CD4-positive, alpha-beta T cell treated with Interleukin-4 for 4 hours (primary cell): ENCODE measurements around the gene SLAIN1.

Experiments
- DNase-seq: peaks from one replicate; pipeline ENCODE4 v3.0.0-alpha.2; 2020

The SLAIN1 gene

DNA sequence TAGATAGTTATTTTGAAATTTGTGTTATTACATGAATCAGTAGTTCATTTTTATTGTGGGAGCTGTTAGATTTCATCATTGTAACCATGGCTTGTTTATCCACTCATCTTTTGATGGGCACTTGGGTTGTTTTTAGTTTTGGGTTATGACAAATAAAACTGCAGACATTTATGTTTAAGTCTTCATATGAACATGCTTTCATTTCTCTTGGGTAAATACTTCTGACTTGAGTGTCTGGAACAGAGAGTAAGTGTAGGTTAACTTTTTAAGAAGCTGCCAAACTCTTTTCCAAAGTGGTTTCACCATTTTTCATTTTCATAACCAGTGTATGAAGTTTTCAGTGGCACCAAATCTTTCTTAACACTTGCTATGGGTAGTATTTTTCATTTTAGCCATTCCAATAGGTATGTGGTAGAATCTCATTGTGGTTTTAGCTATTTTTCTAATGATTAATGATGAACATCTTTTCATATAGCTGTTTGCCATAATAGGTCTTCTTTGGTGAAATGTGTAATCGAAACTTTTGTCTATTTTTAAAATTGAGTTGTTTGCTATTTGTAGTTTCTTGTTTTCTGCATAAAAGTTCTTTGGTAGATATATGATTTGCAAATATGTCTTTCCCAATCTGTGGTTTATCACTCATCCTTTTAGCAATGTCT is 17.9 kb downstream of the SLAIN1 start:
- no peak for DNase-seq

DNA sequence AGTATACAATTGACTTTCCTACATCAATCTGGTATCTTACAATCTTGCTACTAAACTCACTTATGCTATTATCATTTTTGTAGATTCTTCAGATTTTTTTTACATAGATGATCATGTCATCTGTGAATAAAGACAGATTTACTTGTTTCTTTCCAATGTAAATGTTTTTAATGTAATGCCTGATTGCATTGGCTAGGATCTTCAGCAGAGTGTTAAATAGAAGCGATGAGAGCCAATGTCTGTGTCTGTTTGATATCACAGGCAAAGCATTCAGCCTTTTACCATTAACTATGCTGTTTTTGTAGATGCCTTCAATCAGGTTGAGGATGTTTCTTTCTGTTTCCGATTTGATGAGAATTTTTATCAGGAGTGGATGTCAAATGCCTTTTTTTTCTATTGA is 19.2 kb downstream of the SLAIN1 start:
- DNase-seq = no peak

DNA sequence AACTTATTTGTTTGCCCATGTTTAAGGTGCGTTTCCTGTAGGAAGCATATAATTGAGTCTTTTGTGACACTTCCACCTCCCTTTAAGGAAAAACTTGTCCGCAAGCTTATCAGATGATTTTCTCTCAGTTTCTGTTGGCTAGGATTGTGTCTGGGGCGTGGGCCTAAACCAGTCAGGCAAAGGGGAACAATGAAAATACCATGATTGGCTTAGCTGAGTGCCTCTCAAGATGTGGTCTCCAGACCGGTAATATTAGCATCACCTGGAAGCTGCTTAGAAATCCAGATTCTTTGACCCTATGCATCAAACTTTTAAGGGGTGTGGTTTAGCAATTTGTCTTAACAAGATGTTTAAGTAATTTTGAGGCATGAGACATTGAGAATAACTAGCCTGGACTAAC is 20.0 kb downstream of the SLAIN1 start:
- no peak for DNase-seq

DNA sequence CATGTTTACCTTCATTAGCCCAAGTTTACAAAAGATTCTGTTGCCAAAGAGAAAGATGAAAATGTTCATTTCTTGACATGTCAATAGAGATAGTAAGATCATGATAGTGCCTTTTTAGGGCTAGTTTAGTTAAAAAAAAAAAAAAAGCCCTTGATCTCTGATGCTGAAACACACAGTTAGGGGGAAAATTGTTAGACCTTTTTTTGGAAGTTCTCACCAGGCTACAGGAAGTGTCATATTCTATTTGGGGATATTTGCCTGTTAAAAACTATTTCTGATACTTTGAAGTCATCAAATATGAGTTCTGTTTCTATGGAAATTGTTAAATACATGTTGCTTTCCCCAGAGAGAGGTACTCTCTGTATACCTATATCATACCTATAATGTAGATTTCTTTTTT is 21.6 kb downstream of the SLAIN1 start:
- no peak for DNase-seq

DNA sequence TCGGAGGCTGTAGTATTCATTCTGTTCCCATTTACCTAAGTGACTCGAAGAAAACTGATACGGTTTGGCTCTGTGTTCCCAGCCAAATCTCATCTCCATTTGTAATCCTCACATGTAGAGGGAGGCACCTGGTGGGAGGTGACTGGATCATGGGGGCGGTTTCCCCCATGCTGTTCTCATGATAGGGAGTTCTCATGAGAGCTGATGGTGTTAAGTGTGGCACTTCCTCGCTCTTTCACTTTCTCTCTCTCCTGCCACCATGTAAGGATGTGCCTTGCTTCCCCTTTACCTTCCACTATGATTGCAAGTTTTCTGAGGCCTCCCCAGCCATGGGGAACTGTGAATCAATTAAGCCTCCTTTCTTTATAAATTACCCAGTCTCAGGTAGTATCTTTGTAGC is 23.5 kb downstream of the SLAIN1 start:
- no peak for DNase-seq

DNA sequence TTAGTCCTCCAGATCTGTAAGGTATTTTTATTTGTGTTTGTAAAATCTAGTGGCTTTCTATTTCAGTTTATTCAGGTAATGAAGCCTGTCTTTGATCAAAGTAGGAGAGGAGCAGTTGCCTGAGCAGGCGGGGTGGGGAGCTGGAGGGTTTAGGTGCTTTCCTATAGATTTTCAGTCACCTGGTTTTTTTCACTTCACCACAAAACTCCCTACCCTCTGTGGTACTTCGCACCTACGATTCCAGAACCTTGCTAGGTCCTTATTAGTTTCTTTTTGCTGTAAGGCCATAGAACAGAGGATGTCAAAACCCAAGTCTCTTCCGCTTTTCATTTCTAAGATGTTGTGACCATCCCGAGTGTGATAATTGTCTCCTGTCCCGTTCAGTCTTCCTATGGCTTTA is 26.6 kb downstream of the SLAIN1 start:
- DNase-seq = peak; percentile 20

DNA sequence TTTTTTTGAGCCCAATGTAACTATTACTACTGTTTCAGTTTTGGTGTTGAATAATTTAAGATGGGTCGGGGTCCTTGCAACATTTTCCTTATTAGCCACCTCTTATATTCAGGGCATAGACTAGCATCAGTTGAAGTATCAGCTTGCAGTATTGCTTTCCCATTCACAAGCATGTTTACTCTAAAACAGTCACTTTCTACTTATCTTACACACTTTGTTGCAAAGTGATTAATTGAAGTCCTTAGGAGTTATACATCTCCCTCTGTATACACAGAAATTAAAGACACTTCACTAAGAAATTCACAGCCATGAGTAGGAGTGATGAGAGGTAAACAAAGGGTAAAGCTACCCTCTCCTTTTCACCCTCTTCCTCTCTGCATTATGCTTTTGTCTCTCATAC is 27.6 kb downstream of the SLAIN1 start:
- no peak for DNase-seq

DNA sequence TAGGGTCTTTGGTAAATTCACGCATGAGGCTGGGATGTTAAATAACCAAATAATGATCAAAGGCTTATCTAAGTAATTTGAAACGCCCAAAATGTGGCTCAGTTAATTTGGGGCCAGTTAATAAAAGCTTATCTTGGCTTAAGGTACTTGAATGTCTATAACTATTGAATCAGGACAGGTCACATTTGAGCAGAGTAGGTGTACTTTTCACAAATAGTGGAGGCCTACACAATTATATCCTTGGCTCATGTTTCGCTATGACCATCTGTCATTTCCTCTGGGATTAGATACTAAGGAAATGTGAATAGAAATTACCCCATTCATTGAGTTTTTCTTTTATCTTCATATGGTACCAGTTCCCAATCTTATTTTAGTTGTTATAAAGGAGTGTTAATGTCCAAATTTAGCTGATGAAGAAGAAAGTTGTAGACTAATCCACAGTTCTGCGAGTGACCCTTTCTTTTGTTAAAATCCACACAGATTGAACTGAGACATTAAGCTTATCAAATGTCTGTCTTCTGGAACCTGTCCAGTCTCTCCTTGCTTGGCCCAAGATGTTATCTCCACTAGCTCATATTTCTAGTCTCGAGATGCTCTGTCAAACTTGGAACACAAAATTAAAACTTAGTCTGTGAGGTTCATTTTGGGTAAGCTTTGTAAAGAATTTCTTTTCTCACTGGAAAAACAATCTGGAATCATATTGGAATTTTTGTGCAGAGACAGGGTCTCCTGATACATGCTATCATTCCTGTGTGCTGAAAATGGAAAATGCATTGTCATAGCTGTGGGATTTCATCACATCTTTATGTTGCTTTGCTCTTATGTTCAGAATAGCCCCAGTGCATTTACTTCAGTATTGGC is 31.0 kb downstream of the SLAIN1 start:
- DNase-seq = no peak

DNA sequence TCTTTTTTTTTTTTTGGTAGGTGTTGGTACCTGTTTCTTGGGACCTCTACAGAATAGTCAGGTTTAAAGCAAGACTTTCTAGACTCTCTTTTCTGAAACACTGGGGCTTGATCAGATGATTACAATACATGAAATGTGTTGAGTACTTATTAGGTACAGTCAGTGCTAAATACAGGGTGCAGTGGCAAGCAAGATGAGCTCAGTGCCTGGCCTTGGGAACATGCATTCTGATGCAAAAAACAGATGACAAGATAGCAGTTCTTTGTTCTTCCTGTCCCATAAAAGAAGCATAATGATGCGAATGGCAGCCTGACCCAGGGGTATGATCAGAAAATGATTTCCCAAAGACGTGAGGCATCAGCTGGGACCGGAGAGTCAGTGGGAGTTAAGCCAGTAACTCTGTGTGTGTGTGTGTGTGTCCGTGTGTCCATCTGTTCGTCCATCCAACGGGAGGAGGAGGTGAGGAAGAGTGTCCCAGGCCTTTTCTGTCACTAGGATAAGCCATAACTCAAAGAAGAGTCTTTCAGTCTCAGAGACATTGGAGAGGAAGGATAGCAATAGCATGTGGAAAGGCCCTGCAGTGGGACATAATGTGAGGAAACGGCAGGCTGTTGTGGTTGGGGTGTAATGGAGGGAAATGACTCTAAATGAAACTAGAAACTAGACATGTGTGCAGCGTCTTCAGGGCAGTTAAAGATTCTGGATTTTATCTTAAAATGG is 32.2 kb downstream of the SLAIN1 start:
- DNase-seq = peak; percentile 27

DNA sequence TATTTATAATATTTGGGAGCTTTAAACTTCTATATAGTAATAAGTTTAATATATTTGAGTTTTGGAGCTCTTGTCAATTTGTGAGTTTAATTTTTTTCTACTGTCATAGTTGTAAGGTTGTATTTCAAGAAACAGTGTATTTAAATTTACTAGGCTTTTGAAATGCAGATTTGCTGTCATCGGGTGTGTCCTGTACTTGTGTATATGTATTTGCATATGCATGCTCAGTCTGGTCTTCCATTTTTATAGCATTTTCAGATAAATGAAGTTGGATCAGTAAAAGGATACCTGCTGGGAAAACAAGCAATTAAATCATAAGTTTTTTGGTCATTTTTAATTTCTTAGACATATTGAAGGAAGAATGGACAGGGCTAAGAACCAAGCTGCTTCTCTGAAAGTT is 33.1 kb downstream of the SLAIN1 start:
- DNase-seq = no peak

DNA sequence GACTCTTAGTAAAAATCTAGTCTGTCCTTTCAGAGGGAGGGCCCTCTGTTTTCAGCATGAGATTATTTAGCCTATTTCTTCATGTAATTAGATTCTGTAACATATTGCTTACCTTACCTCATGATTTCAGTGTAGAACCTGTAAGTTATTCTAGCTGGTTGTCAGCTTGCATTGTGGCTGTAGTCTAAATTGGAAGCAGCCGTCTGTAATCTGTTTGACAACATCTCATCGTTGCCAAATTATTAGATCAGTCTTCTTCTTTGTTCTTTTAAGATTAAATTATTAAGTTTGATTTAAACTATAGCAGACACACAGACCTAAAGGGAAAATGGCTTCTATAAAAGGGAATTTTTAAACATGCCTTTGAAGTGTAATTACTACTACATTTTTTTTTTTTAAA is 34.8 kb downstream of the SLAIN1 start:
- DNase-seq = no peak

DNA sequence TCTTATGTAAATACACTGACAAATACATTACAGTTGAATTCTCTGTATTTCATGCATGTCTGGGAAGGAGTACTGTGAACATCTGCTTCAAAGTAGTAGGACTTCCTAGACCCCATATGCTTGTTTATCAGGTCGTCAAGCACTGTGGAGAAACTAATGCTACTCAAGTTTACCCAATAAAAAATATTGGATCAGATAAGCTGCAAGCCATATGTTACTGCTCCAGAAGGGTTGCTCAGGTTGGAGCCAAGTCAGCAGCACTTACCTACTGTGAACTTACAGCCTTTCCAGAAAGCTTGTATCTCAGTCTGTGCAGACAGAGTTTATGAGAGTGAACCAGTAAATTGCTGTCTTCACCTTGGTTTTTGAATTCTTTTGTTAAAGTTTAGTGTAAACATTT is 36.2 kb downstream of the SLAIN1 start:
- DNase-seq = no peak

DNA sequence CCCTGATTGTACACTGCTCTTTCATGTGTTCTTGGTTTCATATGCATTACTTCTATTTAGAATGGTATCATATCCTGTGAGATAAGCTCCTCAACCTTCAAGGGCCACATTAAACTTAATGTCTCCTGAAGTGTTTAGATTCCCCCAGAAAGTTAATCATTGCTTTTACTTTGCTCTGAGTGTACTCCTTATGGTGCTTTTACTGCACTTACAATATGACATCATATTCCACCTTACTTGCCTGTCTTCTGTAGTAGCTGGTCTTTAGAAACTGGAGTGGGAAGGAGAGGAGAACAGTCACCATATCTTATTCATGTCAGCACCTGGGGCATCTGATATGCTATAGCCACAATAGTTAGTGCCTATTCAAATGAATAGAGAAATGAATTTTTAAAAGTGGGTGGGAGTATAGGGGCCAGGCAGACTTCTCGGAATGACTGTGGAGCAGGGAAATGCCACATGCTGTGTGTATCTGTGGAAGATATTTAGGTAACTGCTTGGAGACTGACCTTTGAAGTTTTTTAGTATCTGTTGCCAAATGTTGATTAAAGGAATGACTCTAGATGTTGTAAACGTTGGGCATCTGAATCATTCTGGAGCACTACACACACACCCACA is 40.2 kb downstream of the SLAIN1 start:
- DNase-seq = no peak

DNA sequence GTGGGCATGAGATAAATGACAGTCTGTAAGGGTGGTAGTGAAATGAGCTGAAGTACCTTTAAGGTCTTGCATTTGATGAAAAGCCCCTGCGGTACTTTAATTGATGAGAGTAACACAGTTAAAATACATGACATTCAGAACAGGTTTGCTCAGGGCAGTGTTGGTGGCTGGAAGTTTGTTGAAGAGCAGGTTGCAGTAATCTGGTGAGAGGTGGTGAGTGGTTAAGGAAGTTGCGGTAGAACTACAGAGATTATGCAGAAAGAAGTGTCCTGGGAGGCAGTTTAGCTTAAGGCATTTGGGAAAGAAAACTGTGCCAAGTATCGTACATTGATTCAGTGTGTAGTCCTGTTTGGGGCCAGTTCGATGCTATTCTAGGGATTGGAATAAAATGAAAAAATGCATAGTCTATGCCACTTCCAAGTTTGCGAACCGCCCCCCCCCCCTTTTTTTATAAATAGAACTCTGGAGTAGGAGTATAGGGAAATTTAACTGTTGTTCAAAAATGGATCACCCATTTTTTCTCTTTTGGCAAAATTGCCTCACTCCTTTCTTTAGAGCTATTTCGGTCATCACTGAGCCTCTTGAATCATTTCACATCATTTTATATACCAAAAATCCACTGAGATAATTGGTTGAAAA is 42.7 kb downstream of the SLAIN1 start:
- DNase-seq = no peak

DNA sequence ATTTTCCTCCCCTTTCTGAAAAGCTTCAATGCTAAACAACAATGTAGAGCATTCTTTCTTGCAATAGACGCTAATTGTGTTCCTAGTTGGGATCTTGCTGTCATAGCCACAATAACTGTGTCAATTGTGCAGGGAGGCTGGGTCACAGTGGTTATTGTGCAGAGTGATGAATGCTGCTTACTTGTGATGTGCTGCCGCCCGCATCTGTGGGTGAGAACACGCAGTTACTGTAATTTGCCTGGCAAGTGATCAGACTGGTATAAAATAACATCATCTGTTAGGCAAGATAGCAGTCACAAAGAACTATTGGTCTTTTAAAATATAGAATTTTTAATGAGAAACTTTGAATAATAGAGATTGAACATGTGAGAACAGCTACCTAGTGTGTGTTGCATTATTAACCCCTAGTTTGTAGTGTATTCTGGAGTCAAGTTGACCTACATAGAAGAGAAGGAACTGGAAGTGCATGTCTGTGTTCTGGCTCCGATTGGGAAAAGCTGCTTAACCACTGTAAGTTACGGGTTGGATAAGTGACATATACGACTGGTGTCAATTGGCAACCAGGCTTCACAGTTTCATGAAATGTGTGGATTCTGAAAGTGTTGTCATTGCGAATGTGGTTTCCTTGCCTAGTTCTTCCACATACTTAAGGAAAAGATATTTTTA is 43.6 kb downstream of the SLAIN1 start:
- DNase-seq = peak; percentile 15

DNA sequence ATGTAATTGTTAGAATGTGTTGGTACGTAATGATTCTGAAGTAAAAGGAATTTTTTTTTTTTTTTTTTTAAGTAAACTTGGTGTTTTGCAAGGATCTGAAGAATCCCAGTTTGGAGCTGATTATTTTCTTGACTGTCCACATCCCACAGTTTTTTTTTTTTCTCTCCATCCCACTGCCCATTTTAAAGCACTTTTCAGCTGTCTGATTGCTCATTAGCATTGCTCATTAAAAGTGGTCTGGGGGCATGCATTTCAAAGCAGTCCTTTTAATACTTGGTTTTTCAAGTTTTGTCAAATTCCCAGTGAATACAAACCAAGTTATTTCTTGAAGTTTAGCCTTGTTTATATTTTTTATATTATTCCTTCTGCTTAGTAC is 44.1 kb downstream of the SLAIN1 start:
- DNase-seq = no peak

DNA sequence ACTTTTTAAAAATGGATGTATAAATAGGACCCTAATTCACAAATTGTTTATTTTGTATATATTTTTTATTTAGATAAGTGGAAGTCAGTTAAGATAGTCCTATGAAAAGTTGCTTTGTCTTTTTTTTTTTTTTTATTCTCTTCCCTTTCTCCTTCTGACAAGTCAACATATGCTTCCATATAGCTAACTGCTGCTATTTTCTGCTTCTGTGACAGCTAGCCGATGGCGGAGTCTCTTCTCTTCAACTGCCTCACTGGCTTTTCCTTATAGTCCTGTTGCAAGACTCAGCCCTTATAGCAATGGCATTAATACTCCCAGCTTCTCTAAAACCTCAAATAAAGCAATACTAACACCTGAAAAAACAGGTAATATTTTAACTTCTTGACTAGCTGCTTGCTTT is 45.3 kb downstream of the SLAIN1 start:
- no peak for DNase-seq

DNA sequence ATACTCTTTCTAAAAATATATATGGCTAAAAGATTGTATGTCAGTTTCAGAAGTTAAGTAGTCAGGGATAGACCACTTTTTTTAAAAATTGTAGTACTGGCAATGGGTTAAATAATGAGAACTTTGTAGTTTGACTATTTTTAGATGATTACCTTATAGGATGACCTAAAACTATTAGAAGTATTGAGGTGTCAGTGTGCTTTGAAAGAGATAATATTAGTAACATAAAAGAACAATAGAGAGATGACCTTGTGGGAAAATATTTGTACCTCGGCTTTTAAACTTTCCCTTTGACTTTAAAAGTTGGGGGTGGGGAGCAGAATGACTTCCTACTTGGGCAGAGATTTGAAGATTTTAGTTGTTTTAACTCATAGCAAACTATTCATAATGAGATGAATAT is 48.3 kb downstream of the SLAIN1 start:
- no peak for DNase-seq

DNA sequence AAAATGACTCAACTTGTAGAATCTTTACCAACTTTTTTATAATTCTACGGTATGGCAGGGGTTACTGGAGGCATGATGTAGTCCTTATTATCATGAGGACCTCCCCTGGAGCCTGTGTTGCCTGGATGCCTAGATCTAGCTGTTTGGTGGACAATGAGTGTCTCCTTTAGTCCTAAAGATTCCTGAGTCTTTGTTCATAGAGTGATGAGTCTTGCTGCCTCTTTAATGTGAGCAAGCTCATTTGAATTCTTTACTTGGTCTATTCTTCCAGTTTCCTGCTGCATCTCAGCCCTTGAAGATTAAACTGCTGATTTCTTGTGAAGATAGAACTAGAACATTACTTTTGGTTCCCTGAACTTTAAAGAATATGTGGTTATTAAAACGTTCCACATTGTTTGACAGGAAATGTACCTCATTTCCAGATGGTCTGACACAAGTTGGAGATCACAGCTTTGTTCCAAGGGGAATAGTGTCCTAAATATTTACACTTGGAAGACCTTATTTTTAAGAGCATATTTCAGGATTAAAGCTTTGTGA is 51.9 kb downstream of the SLAIN1 start:
- no peak for DNase-seq

DNA sequence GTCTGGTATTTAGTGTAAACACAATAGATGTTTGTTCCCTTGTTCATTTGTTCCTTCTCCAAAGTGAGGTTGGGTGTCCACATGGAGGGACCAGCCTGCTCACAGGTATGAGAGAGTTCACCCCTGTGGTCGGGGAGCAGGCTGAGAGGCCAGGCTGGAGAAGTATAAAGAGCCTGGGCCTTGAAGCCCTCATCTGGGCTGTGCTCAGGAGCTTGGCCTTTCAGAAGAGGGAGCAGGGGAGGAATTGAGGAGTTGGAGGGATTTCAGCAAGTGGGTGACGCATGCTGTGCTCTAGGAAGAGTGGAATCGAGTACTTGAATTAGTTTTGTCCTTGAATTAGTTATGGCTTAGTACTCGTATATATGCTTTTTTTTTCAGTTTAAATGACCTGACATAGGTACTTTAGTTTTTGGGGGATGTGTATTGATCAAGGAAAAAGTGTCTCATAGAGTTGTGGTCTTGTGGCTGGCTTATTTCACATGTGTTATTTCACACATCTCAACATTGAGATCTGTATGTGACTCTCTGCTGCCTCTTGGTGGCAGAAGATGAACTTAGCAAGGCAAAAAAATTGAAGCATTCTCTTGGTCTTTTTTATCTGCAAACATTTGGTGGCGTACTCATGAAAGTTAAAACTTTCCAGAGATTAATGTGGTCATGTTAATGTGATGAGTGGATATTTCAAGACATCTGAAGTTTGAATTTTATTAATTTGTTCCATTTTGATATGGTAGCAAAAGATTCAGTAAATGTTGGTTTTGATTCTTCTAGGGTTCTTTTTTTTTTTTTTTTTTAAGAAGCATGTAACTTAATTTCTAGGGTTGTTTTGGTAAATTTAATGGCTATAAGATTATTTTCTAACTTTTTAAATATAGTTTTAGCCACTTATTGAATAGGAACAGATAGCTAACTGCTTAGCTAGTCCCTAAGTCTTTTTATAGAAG is 54.3 kb downstream of the SLAIN1 start:
- DNase-seq = peak; percentile 74

DNA sequence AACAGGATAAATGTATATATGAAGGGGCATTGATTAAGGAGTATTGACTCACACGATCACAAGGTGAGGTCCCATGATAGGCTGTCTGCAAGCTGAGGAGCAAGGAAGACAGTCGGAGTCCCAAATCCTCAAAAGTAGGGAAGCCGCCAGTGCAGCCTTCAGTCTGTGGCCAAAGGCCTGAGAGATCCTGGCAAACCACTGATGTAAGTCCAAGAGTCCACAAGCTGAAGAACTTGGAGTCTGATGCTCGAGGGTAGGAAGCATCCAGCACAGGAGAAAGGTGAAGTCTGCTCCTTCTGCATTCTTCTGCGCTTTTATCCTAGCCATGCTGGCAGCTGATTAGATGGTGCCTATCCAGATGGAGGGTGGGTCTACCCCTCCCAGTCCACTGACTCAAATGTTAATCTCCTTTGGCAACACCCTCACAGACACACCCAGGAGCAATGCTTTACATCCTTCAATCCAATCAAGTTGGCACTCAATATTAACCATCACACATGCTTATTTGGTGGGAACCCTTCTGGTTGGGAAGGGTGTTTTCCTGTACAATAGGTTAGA is 55.1 kb downstream of the SLAIN1 start:
- no peak for DNase-seq
